K562 (cell line): ENCODE data around the gene PDE8A. TPM values are rescaled to one million over a fixed set of nuclear protein-coding genes. Genes with fewer than 3 reads are reported as not detected.

Source experiments
- ATAC-seq: fragments of 200-7000 bp; cut with Tn5 transposase; 3 replicates; pipeline ENCODE4 v1.9.1; 2020; ENCODE audit warnings: moderate library complexity
- BruUV-seq: library from RNA; stranded (reverse); fragments of 400-500 nt; replicated peaks from 2 replicates; lab custom pipeline; 2021; lab: Mats Ljungman, UMichigan
- CTCF ChIA-PET: fragments of 300-600 bp; formaldehyde crosslinking; extraction: SDS; loops from one replicate; lab custom pipeline; 2021; ENCODE audit warnings: low intra/inter-chr PET ratio; lab: Yijun Ruan, JAX
- POLR2A ChIA-PET: fragments of 300-600, 350-650 bp; sonication (Branson Sonifier 250); formaldehyde crosslinking; extraction: SDS; loops from one replicate; lab custom pipeline; 2021; ENCODE audit warnings: antibody characterized with exemption, inconsistent platforms; lab: Yijun Ruan, JAX
- DNase-seq, 4 experiments: peaks; one replicate each; pipeline versions ENCODE4 v3.0.0 to v3.0.0-alpha.2; 2011 to 2018; ENCODE audit warnings: low spot score in 3 of 4, mixed read lengths in 3 of 4; ENCODE audit errors: extremely low read depth in 1 of 4
- FAIRE-seq: peaks from 2 replicates; lab custom pipeline; 2011; peaks lifted over from hg19 to GRCh38; lab: Jason Lieb, UNC
- H2AFZ ChIP-seq: 2 replicates; pipeline ENCODE4 v1.6.0; 2011; ENCODE audit warnings: low read depth, low read length, control low read depth, inconsistent platforms
- H3K27ac ChIP-seq: fragments of 200-600 bp; 3 replicates; pipeline ENCODE4 v1.8.0; 2011; ENCODE audit warnings: low read depth, mild to moderate bottlenecking, control low read depth, inconsistent platforms, low read length, moderate library complexity, mixed read lengths; ENCODE audit errors: extremely low read depth
- H3K27me3 ChIP-seq, 2 experiments: fragments of 300-600 bp in 1 of 2; 2 replicates in 1 of 2; 3 replicates in 1 of 2; pipeline versions ENCODE4 v1.6.0 to v1.8.0; 2011; ENCODE audit warnings: inconsistent platforms in 2 of 2, low read length in 2 of 2, mild to moderate bottlenecking in 1 of 2, mixed read lengths in 1 of 2, moderate library complexity in 1 of 2; ENCODE audit not compliant: control insufficient read depth in 2 of 2, insufficient read depth in 2 of 2
- H3K36me3 ChIP-seq: fragments of 300-600 bp; 3 replicates; pipeline ENCODE4 v1.8.0; 2011; ENCODE audit warnings: mild to moderate bottlenecking, low read length, inconsistent platforms; ENCODE audit not compliant: control insufficient read depth, insufficient read depth
- H3K4me1 ChIP-seq, 2 experiments: fragments of 200-600 bp in 1 of 2; replicated peaks in 1 of 2; 2 replicates in 1 of 2; 3 replicates in 1 of 2; pipeline versions ENCODE4 v1.5.1 to v1.8.0; 2011; ENCODE audit warnings: inconsistent platforms in 2 of 2, low read length in 2 of 2, mild to moderate bottlenecking in 1 of 2, mixed read lengths in 1 of 2, moderate library complexity in 1 of 2; ENCODE audit not compliant: control insufficient read depth in 2 of 2, insufficient read depth in 2 of 2
- H3K4me2 ChIP-seq: 2 replicates; pipeline ENCODE4 v1.6.1; 2011; ENCODE audit warnings: low read length, control low read depth, inconsistent platforms, mixed read lengths; ENCODE audit not compliant: insufficient read depth
- H3K4me3 ChIP-seq: fragments of 200-600 bp; sonication (generic), shearing (Covaris generic); 2 replicates; pipeline ENCODE4 v1.5.1; 2016; ENCODE audit warnings: control low read depth, inconsistent platforms
- H3K79me2 ChIP-seq: fragments of 200-600 bp; 3 replicates; pipeline ENCODE4 v1.8.0; 2011; ENCODE audit warnings: low read length, inconsistent platforms; ENCODE audit not compliant: control insufficient read depth, insufficient read depth
- H3K9ac ChIP-seq, 2 experiments: 2 replicates each; pipeline versions ENCODE4 v1.6.0 to v1.6.1; 2011; ENCODE audit warnings: low read depth in 2 of 2, low read length in 2 of 2, control low read depth in 1 of 2, inconsistent platforms in 1 of 2, mild to moderate bottlenecking in 1 of 2, mixed read lengths in 1 of 2; ENCODE audit not compliant: insufficient read depth in 1 of 2
- H3K9me1 ChIP-seq: one replicate; pipeline ENCODE4 v1.6.0; 2011; ENCODE audit warnings: inconsistent platforms, mild to moderate bottlenecking, low read length, moderate library complexity; ENCODE audit not compliant: control insufficient read depth, insufficient read depth
- H3K9me3 ChIP-seq: replicated peaks from 2 replicates; pipeline ENCODE4 v1.5.1; 2011; ENCODE audit warnings: low read depth, low read length, inconsistent platforms; ENCODE audit not compliant: control insufficient read depth, insufficient read depth
- H4K20me1 ChIP-seq: replicated peaks from 2 replicates; pipeline ENCODE4 v1.6.1; 2011; ENCODE audit warnings: low read length, inconsistent platforms, mixed read lengths; ENCODE audit not compliant: control insufficient read depth, insufficient read depth
- CREB3 ChIP-seq: fragments of 450-650 bp; conservative IDR thresholded peaks from 2 replicates; pipeline ENCODE4 v1.6.1; 2016; ENCODE audit warnings: missing genetic modification characterization, low read depth, mild to moderate bottlenecking, missing compliant biosample characterization, moderate library complexity
- EZH2 ChIP-seq: IDR thresholded peaks from 2 replicates; pipeline ENCODE4 v1.6.1; 2012; ENCODE audit warnings: low read depth, mild to moderate bottlenecking, inconsistent platforms, low read length, borderline replicate concordance
- SPI1 ChIP-seq: IDR thresholded peaks from 2 replicates; pipeline ENCODE4 v1.6.1; 2011; ENCODE audit warnings: low read depth, low read length, control low read depth, borderline replicate concordance
- WGBS: fragments of 100-300 bp; shearing (Covaris generic); methylation state at CpG from one replicate; pipeline ENCODE4 v1.1.6; 2016; ENCODE audit warnings: low coverage, mixed read lengths; ENCODE audit not compliant: insufficient coverage; ENCODE audit errors: missing lambda C conversion rate; 5-methylcytosine and 5-hydroxymethylcytosine counted together
- in situ Hi-C: fragments of 300-500 bp; cut with MboI; formaldehyde crosslinking; loops from 4 replicates; pipeline ENCODE4 v1.15.0; 2018; ENCODE audit warnings: inconsistent platforms, mixed read lengths
- intact Hi-C: fragments of 100-400 bp; cut with micrococcal nuclease; formaldehyde crosslinking; loops from 2 replicates; pipeline ENCODE4 v1.14.2; 2022
- polyA plus RNA-seq, 8 experiments: library from polyadenylated mRNA; depleted of rRNA in 4 of 8; stranded (reverse) in 5 of 8; unstranded in 3 of 8; fragments of >200 nt; fragmentation: Nextera tagmentation in 2 of 8; fragmentation: Illumina TruSeq in 1 of 8; extraction: Ambion mirVana in 2 of 8; extraction: Trizol in 1 of 8; gene quantifications; 2 replicates each; pipeline versions ENCODE4 v1.2.1 to v1.2.3, GENCODE V29; 2011 to 2014; ENCODE audit warnings: inconsistent platforms in 1 of 8, missing spikeins in 1 of 8
- total RNA-seq, 7 experiments: library from RNA; depleted of rRNA in 6 of 7; stranded (reverse); fragments of >200 nt in 6 of 7; fragmentation: Illumina TruSeq in 2 of 7; extraction: Trizol in 2 of 7; gene quantifications; 2 replicates each; pipeline versions ENCODE4 v1.2.1 to v1.2.3, GENCODE V29; 2011 to 2021; ENCODE audit warnings: low replicate concordance in 1 of 7

PDE8A gene
- total and polyA plus RNA-seq, 9 of the 15 experiments (the other 6 are each of a cell fraction or from before 2014, with no cell fraction given): 5.9 to 40.3 (median 19.8) TPM

GRCh38 chr15:85100186-85100937 lies 118.7 kb downstream of the PDE8A start:
- POLR2A ChIA-PET: no interaction called here

More at GRCh38 chr15:85100186-85100937, 118.7 kb downstream of the PDE8A start:
- Histone ChIP-seq H4K20me1 (no peaks in the 10 kb centered on the region), H3K4me1 (peaks cover 3 to 9% of the 10 kb centered on the region in 2 experiments; a peak in 3 of 5 replicates), H3K9me3 (no peaks in the 10 kb centered on the region), H3K36me3 (peaks cover 34% of the 10 kb centered on the region), H3K4me3 (no peak overlapping the region), H2AFZ (no peak overlapping the region), H3K79me2 (no peaks in the 10 kb centered on the region), H3K9me1 (no peaks in the 10 kb centered on the region), H3K27ac (no peak overlapping the region), H3K4me2 (no peak overlapping the region), H3K9ac (no peak overlapping the region), H3K27me3 (no peaks in the 10 kb centered on the region)
- ATAC-seq (no peak), FAIRE-seq (no peak), DNase-seq (no peak)
- TF ChIP-seq EZH2: no peak
- peak; percentile 43; the same call in 1 of the 2 replicates for TF ChIP-seq SPI1
- no peak for TF ChIP-seq CREB3
- in situ Hi-C loops: no loop called here
- WGBS: 79% methylated on average over 10 of the region's 10 CpGs
- intact Hi-C loops: no loop called here
- no TSS peak for BruUV-seq
- CTCF ChIA-PET: no interaction called here
